GM12864 (cell line): ENCODE data around the gene ACTRT2.

Experiments
- DNase-seq: peaks from one replicate; pipeline ENCODE4 v3.0.0-alpha.2; 2011; ENCODE audit warnings: low read depth
- H3K4me3 ChIP-seq: 2 replicates; pipeline ENCODE4 v1.5.1; 2011; ENCODE audit warnings: mild to moderate bottlenecking, low read depth, low read length, control low read depth
- CTCF ChIP-seq: IDR thresholded peaks from 2 replicates; pipeline ENCODE4 v1.5.1; 2011; ENCODE audit warnings: low read depth, mild to moderate bottlenecking, moderate library complexity, low read length, control low read depth, inconsistent platforms; ENCODE audit errors: missing control alignments

The ACTRT2 gene

DNA sequence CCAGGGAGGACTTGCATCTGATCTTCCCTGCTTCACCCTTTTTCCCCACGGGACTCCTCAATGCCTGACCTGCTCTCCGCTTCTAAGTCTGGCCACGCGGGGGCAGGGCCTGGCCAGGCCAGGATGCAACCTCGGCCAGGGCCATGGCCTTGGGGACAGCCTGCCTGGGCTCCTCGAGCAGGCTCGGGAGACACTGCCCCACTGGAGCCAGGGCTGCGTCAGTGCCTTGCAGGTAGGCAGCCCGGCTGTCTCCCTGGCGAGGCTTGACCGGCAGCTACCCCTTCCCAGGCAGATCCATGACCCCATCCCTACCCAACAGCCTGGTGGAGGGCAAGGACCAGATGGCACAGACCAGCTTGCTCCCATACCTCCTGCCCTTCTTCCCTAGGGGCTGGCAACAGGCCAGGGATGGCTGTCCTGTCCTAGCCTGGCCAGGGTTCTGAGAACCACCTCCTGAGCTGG lies 45.0 kb downstream of the ACTRT2 start:
- no peak for DNase-seq
- TF ChIP-seq CTCF, result no peak
- no peak overlapping the region for H3K4me3 ChIP-seq

DNA sequence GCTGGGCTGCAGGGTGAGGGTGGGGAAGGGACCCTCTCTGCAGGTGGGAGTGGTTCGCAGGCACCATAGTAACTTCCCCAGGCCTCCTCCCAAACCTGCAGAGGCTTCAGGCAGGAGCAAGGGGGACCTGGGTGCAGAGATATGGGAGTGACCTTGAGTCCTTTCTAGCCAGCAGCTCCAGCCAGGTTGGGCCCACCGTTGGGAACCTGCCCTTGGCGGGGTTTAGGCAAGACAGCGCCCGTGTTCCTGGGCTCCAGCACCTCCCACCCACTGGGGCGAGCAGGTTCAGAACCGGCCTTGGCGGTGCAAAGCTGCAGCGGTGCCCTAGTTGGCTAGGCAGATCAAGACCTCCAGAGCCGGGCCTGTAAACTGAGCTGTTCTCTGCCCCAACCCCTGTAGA lies 45.6 kb downstream of the ACTRT2 start:
- no peak for DNase-seq

GRCh38 chr1:3067301-3067670 lies 46.0 kb downstream of the ACTRT2 start:
- no peak for DNase-seq
- no peak for TF ChIP-seq CTCF
- H3K4me3 ChIP-seq, result no peak overlapping the region

More for the DNA sequence above, 45.6 kb downstream of the ACTRT2 start:
- TF ChIP-seq CTCF, result no peak
- no peak overlapping the region for H3K4me3 ChIP-seq

DNA sequence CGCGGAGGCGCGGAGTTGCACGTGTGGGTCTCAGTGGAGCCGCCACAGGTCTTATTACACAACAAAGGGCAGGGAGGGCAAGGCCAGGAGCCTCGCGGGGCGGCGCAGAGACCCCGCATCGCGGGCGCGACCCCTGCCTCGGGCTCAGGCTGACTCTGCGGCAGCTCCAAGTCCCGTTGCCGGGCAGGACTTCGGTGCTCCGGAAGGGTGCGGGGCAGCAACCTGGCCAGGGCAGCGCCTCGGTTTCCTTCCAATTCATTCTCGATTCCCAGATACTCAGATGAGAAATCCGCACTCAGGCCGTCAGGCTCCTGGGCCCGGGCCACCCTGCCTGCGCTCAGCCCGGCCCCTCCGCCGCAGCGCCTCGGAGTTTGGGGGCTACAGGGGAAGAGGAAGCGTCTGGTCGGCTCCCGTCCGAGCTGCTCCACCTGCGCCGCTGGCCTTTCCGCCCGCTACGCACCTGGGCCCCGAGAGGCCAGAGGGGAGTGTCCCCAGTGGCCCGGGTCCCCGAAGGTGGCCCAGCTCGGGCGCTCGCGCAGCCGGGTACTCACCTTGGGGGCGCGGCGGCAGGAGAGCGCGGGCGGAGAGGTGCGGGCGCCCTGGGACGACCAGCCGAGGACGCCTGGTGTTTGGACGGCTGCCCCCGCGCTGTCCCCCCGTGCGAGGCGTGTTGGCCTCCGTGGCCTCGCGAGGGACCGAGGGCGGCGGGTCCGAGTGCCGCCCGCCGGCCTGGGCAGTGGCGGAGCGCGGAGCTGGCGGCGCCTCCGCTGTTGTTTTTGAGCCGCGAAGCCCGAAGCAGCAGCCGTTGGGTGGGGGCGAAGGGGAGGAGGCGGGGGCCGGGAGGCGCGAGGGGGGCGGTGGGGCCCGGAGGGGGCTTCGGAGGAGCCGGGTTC lies 46.6 kb downstream of the ACTRT2 start:
- H3K4me3 ChIP-seq, result no peak overlapping the region
- no peak for TF ChIP-seq CTCF
- no peak for DNase-seq

- no peak for TF ChIP-seq CTCF
- no peak for DNase-seq
These were observed 47.5 kb downstream of the ACTRT2 start, which contains the start of gene PRDM16 for GRCh38 chr1:3068564-3069431. PRDM16 (plus strand) TSS chr1:3069203; CDS start chr1:3069260, 57 bp downstream.

DNA sequence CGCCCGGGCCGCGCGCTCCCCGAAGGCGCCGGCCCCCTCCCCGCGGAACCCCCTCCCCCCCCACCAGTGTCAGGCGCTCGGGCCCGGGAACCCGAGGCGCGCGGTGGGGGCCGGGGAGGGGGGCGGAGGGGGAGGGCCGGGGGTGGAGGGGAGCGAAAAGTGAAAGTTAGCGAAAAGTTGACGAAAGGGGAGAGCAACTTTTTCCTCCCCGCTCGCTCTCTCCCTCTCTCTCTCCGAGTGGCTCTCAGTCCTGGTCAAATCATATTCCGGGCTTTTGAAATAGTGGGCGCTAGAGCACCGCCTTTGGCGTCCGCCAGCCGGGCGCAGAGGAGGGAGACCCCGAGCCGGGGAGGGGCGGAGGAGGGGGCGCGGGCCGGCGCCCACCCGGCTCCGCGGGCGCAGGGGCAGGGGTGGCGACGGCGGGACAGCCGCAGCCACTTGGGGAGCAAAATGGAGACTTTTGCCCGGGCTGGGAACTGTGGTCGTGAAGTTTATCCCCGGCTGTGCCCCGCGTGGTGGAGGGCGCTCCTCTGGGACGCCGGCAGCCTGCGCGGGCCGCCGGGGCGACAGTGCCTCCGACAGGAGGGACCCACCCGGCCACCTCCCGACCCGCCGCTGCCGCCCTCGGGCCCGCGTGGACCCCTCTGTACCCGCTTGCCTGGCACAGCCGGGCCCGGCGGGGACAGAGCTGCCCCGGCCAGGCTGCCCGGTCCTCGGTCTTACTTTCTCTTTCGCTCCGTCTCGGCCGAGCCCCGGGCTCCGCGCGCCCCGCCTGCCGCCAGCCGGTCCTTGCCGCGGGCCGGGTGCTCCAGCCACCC lies 48.4 kb downstream of the ACTRT2 start:
- no peak for TF ChIP-seq CTCF
- H3K4me3 ChIP-seq, result no peak overlapping the region
- no peak for DNase-seq

More at GRCh38 chr1:3068564-3069431, 47.5 kb downstream of the ACTRT2 start, which contains the start of gene PRDM16:
- H3K4me3 ChIP-seq, result no peak within 1 kb of the TSS
